Measurements from ENCODE around the gene RYR2.

Gene RYR2

GRCh38 chr1:237817277-237817676, 775.3 kb downstream of the RYR2 start:
- no peak for TF ChIP-seq CTCF (IDR thresholded peaks at IDR 0.05)

GRCh38 chr1:237832858-237833257, 790.9 kb downstream of the RYR2 start:
- TF ChIP-seq CTCF (IDR thresholded peaks at IDR 0.05), result no peak

- no peak for TF ChIP-seq CTCF (IDR thresholded peaks at IDR 0.05)
Measured at GRCh38 chr1:237834048-237834447, 792.1 kb downstream of the RYR2 start.

GRCh38 chr1:237834461-237834860, 792.5 kb downstream of the RYR2 start:
- TF ChIP-seq CTCF (IDR thresholded peaks at IDR 0.05), result no peak

- TF ChIP-seq CTCF (IDR thresholded peaks at IDR 0.05), result no peak
Measured at GRCh38 chr1:237838320-237838719, 796.3 kb downstream of the RYR2 start.

- no peak for TF ChIP-seq CTCF (IDR thresholded peaks at IDR 0.05)
Measured at GRCh38 chr1:237838904-237839534, 797.0 kb downstream of the RYR2 start.

GRCh38 chr1:237841485-237841884, 799.5 kb downstream of the RYR2 start:
- TF ChIP-seq CTCF (IDR thresholded peaks at IDR 0.05), result no peak
